HEK293 (cell line): ENCODE measurements around the gene PPP2R5E.

ENCODE experiments used
- CTCF ChIA-PET: fragments of 350-600 bp; formaldehyde crosslinking; extraction: SDS; loops from one replicate; lab custom pipeline; 2021; ENCODE audit warnings: antibody characterized with exemption; lab: Yijun Ruan, JAX
- POLR2A ChIA-PET: fragments of 300-600 bp; formaldehyde crosslinking; extraction: SDS; loops from one replicate; lab custom pipeline; 2020; ENCODE audit warnings: antibody characterized with exemption, inconsistent platforms; lab: Yijun Ruan, JAX
- H3K27ac ChIP-seq: fragments of 200-500 bp; sonication (Bioruptor generic); 2 replicates; pipeline ENCODE4 v1.5.1; 2014; ENCODE audit warnings: low read depth, low read length, control low read depth, inconsistent platforms; ENCODE audit errors: extremely low read depth
- H3K36me3 ChIP-seq, 2 experiments: fragments of 200-500 bp in 1 of 2; sonication (Bioruptor generic) in 1 of 2; 1 replicate in 1 of 2; 2 replicates in 1 of 2; pipeline ENCODE4 v1.5.1; 2014 to 2017; ENCODE audit warnings: inconsistent platforms in 2 of 2, low read length in 2 of 2; ENCODE audit not compliant: control insufficient read depth in 2 of 2, insufficient read depth in 1 of 2
- H3K4me1 ChIP-seq: fragments of 200-500 bp; sonication (Bioruptor generic); 2 replicates; pipeline ENCODE4 v1.5.1; 2014; ENCODE audit warnings: mild to moderate bottlenecking, low read length, inconsistent platforms; ENCODE audit not compliant: control insufficient read depth, insufficient read depth
- H3K4me3 ChIP-seq: 2 replicates; pipeline ENCODE4 v1.5.1; 2011; ENCODE audit warnings: low read depth, mild to moderate bottlenecking, control low read depth, low read length, moderate library complexity
- H3K9me3 ChIP-seq: fragments of 200-500 bp; sonication (Bioruptor generic); 2 replicates; pipeline ENCODE4 v1.5.1; 2014; ENCODE audit warnings: low read depth, low read length, inconsistent platforms; ENCODE audit not compliant: control insufficient read depth, insufficient read depth
- KLF9 ChIP-seq: fragments of 450-650 bp; formaldehyde crosslinking; IDR thresholded peaks from 2 replicates; pipeline ENCODE4 v1.5.1; 2016; ENCODE audit warnings: missing biosample characterization, missing genetic modification characterization, low read depth
- ZFP37 ChIP-seq: fragments of 450-650 bp; formaldehyde crosslinking; IDR thresholded peaks from 2 replicates; pipeline ENCODE4 v1.5.1; 2016; ENCODE audit warnings: missing biosample characterization, missing genetic modification characterization
- ZIC2 ChIP-seq: fragments of 450-650 bp; formaldehyde crosslinking; IDR thresholded peaks from 2 replicates; pipeline ENCODE4 v1.5.1; 2016; ENCODE audit warnings: missing biosample characterization, missing genetic modification characterization
- ZNF10 ChIP-seq: fragments of 450-650 bp; formaldehyde crosslinking; IDR thresholded peaks from 2 replicates; pipeline ENCODE4 v1.5.1; 2017; ENCODE audit warnings: missing biosample characterization, missing genetic modification characterization
- ZNF175 ChIP-seq: fragments of 450-650 bp; formaldehyde crosslinking; IDR thresholded peaks from 2 replicates; pipeline ENCODE4 v1.5.1; 2016; ENCODE audit warnings: missing biosample characterization, missing genetic modification characterization
- ZNF19 ChIP-seq: fragments of 450-650 bp; formaldehyde crosslinking; IDR thresholded peaks from 2 replicates; pipeline ENCODE4; 2016; ENCODE audit warnings: missing biosample characterization, missing genetic modification characterization, low read depth
- ZNF202 ChIP-seq: fragments of 450-650 bp; formaldehyde crosslinking; IDR thresholded peaks from 2 replicates; pipeline ENCODE4 v1.5.1; 2016; ENCODE audit warnings: missing biosample characterization, missing genetic modification characterization, borderline replicate concordance
- ZNF214 ChIP-seq: fragments of 450-650 bp; formaldehyde crosslinking; IDR thresholded peaks from 2 replicates; pipeline ENCODE4 v1.5.1; 2017; ENCODE audit warnings: missing biosample characterization, mild to moderate bottlenecking, missing genetic modification characterization, borderline replicate concordance
- ZNF221 ChIP-seq: fragments of 450-650 bp; formaldehyde crosslinking; IDR thresholded peaks from 2 replicates; pipeline ENCODE4 v1.5.1; 2017; ENCODE audit warnings: missing biosample characterization, missing genetic modification characterization, borderline replicate concordance
- ZNF223 ChIP-seq: fragments of 450-650 bp; formaldehyde crosslinking; IDR thresholded peaks from 2 replicates; pipeline ENCODE4 v1.5.1; 2016; ENCODE audit warnings: missing biosample characterization, missing genetic modification characterization
- ZNF248 ChIP-seq: fragments of 450-650 bp; formaldehyde crosslinking; IDR thresholded peaks from 2 replicates; pipeline ENCODE4 v1.5.1; 2017; ENCODE audit warnings: missing biosample characterization, missing genetic modification characterization
- ZNF302 ChIP-seq: fragments of 450-650 bp; formaldehyde crosslinking; IDR thresholded peaks from 2 replicates; pipeline ENCODE4 v1.5.1; 2016; ENCODE audit warnings: missing biosample characterization, missing genetic modification characterization, low read depth
- ZNF416 ChIP-seq: fragments of 450-650 bp; formaldehyde crosslinking; IDR thresholded peaks from 2 replicates; pipeline ENCODE4 v1.5.1; 2016; ENCODE audit warnings: missing biosample characterization, missing genetic modification characterization
- ZNF600 ChIP-seq: fragments of 450-650 bp; formaldehyde crosslinking; IDR thresholded peaks from 2 replicates; pipeline ENCODE4 v1.5.1; 2016; ENCODE audit warnings: missing biosample characterization, missing genetic modification characterization
- ZNF624 ChIP-seq: fragments of 450-650 bp; formaldehyde crosslinking; IDR thresholded peaks from 2 replicates; pipeline ENCODE4 v1.5.1; 2017; ENCODE audit warnings: missing biosample characterization, missing genetic modification characterization
- ZNF660 ChIP-seq: fragments of 450-650 bp; IDR thresholded peaks from 2 replicates; pipeline ENCODE4 v1.5.1; 2018; ENCODE audit warnings: missing biosample characterization, mild to moderate bottlenecking, missing genetic modification characterization
- ZNF701 ChIP-seq: fragments of 450-650 bp; formaldehyde crosslinking; IDR thresholded peaks from 2 replicates; pipeline ENCODE4 v1.5.1; 2016; ENCODE audit warnings: missing biosample characterization, missing genetic modification characterization
- ZNF707 ChIP-seq: fragments of 450-650 bp; formaldehyde crosslinking; IDR thresholded peaks from 2 replicates; pipeline ENCODE4 v1.5.1; 2016; ENCODE audit warnings: missing biosample characterization, missing genetic modification characterization
- ZNF747 ChIP-seq: fragments of 450-650 bp; formaldehyde crosslinking; IDR thresholded peaks from 2 replicates; pipeline ENCODE4 v1.5.1; 2016; ENCODE audit warnings: missing biosample characterization, missing genetic modification characterization
- ZNF777 ChIP-seq: fragments of 450-650 bp; formaldehyde crosslinking; IDR thresholded peaks from 2 replicates; pipeline ENCODE4 v1.5.1; 2017; ENCODE audit warnings: missing biosample characterization, missing genetic modification characterization, borderline replicate concordance
- ZSCAN23 ChIP-seq: fragments of 450-650 bp; formaldehyde crosslinking; IDR thresholded peaks from 2 replicates; pipeline ENCODE4 v1.5.1; 2016; ENCODE audit warnings: missing biosample characterization, missing genetic modification characterization
- TF ChIP-seq, protein P1 (sequence below): fragments of 450-650 bp; formaldehyde crosslinking; IDR thresholded peaks from 2 replicates; pipeline ENCODE4 v1.5.1; 2016; ENCODE audit warnings: missing biosample characterization, missing genetic modification characterization
- TF ChIP-seq, protein P2 (sequence below): fragments of 450-650 bp; formaldehyde crosslinking; IDR thresholded peaks from 2 replicates; pipeline ENCODE4 v1.5.1; 2017; ENCODE audit warnings: missing biosample characterization, missing genetic modification characterization
- TF ChIP-seq, protein P3 (sequence below): fragments of 450-650 bp; formaldehyde crosslinking; IDR thresholded peaks from 2 replicates; pipeline ENCODE4 v1.5.1; 2017; ENCODE audit warnings: missing biosample characterization, missing genetic modification characterization

Gene PPP2R5E

DNA sequence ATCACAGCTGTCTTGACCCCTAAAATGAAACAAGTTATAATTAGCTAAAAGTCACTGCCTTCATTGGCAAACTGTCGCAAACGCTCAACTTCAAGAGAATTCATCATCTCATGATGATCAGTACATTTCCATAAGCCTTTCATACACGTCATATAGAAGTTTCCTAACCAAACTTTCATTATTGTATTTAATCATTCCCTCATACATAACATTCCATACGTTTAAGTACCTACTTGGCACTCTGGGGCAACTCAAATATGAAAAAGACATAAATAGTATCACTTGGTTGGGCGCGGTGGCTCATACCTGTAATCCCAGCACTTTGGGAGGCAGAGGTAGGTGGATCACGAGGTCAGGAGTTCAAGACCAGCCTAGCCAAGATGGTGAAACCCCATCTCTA is 12.4 kb upstream of the PPP2R5E start:
- ChIA-PET POLR2A (no interaction called here), CTCF (no interaction called here)
- Histone ChIP-seq H3K9me3 (no peaks in the 10 kb centered on the region), H3K27ac (no peak overlapping the region), H3K4me3 (no peak overlapping the region), H3K36me3 (no peaks in the 10 kb centered on the region), H3K4me1 (no peaks in the 10 kb centered on the region)
- TF ChIP-seq, protein P1, sequence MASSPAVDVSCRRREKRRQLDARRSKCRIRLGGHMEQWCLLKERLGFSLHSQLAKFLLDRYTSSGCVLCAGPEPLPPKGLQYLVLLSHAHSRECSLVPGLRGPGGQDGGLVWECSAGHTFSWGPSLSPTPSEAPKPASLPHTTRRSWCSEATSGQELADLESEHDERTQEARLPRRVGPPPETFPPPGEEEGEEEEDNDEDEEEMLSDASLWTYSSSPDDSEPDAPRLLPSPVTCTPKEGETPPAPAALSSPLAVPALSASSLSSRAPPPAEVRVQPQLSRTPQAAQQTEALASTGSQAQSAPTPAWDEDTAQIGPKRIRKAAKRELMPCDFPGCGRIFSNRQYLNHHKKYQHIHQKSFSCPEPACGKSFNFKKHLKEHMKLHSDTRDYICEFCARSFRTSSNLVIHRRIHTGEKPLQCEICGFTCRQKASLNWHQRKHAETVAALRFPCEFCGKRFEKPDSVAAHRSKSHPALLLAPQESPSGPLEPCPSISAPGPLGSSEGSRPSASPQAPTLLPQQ = no peak
- no peak for TF ChIP-seq ZIC2 (tag by site-specific recombination)
- TF ChIP-seq ZNF747 (tag by site-specific recombination) = no peak
- TF ChIP-seq ZNF600 (tag by site-specific recombination) = no peak
- no peak for TF ChIP-seq ZFP37 (tag by site-specific recombination)
- no peak for TF ChIP-seq ZSCAN23
- TF ChIP-seq ZNF302 (tag by site-specific recombination) = no peak
- TF ChIP-seq ZNF248 (tag by site-specific recombination) = no peak
- no peak for TF ChIP-seq ZNF214 (tag by site-specific recombination)
- TF ChIP-seq ZNF175 (tag by site-specific recombination) = no peak
- no peak for TF ChIP-seq ZNF701
- TF ChIP-seq ZNF223 (tag by site-specific recombination) = no peak
- no peak for TF ChIP-seq ZNF707 (tag by site-specific recombination)
- TF ChIP-seq ZNF221 (tag by site-specific recombination) = no peak
- TF ChIP-seq ZNF19 = no peak
- no peak for TF ChIP-seq ZNF777
- no peak for TF ChIP-seq KLF9 (tag by site-specific recombination)
- no peak for TF ChIP-seq ZNF10

DNA sequence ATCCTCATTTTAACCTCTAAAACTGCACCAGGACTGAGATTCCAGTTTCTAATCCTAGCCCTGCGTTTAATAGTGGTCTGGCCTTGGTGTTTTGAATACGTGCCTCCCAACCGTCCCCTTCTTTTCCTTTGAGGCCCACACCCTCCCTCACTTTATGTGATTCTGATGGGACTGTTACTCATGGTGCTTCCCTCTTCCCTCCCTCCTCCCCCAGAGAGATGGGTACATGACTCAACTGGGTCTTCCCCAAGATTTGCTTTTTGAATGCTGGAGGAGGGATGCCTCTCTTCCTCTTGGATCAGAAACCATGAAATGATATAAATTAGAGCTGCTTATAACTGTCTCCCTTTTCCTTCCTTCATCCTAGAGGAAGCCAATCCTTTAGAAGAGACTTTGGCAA is 8.2 kb upstream of the PPP2R5E start:
- no peaks in the 10 kb centered on the region for H3K36me3 ChIP-seq
- H3K27ac ChIP-seq = no peak overlapping the region
- no peaks in the 10 kb centered on the region for H3K9me3 ChIP-seq
- CTCF ChIA-PET = interaction anchor here (0.7 kb wide), 1 partner anchor 219 kb away, joined by 3 read pairs; no protein-coding TSS in a partner anchor
- H3K4me3 ChIP-seq = no peak overlapping the region
- TF ChIP-seq, protein P2, sequence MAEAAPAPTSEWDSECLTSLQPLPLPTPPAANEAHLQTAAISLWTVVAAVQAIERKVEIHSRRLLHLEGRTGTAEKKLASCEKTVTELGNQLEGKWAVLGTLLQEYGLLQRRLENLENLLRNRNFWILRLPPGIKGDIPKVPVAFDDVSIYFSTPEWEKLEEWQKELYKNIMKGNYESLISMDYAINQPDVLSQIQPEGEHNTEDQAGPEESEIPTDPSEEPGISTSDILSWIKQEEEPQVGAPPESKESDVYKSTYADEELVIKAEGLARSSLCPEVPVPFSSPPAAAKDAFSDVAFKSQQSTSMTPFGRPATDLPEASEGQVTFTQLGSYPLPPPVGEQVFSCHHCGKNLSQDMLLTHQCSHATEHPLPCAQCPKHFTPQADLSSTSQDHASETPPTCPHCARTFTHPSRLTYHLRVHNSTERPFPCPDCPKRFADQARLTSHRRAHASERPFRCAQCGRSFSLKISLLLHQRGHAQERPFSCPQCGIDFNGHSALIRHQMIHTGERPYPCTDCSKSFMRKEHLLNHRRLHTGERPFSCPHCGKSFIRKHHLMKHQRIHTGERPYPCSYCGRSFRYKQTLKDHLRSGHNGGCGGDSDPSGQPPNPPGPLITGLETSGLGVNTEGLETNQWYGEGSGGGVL = peak; percentile 50; the same call in 1 of the 2 replicates
- no peak for TF ChIP-seq ZNF624 (tag by site-specific recombination)
- H3K4me1 ChIP-seq = no peaks in the 10 kb centered on the region
- POLR2A ChIA-PET = no interaction called here

DNA sequence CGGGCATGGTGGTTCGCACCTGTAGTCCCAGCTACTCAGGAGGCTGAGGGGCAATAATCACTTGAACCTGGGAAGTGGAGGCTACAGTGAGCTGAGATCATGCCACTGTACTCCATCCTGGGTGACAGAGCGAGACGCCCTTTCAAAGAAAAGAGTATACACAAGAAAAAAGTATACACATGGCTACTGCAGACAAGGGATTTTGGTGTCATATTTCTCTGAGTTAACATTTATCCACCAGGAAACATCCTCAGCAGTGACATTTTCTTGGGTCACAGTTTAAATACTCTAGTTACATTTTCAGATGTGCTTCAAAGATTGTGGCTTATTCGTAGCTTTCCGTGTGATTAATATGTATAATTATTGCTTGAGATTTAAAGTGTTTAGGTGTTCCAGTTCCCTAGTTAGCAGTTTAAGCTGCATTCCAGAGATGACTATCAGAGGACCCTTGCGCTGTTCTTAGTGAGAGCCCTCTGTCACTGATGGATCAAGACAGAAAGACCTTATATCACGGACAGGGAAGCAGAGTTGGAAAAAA is 4.7 kb upstream of the PPP2R5E start:
- no peaks in the 10 kb centered on the region for H3K9me3 ChIP-seq
- H3K4me3 ChIP-seq = no peak overlapping the region
- H3K27ac ChIP-seq = no peak overlapping the region
- TF ChIP-seq, protein P3, sequence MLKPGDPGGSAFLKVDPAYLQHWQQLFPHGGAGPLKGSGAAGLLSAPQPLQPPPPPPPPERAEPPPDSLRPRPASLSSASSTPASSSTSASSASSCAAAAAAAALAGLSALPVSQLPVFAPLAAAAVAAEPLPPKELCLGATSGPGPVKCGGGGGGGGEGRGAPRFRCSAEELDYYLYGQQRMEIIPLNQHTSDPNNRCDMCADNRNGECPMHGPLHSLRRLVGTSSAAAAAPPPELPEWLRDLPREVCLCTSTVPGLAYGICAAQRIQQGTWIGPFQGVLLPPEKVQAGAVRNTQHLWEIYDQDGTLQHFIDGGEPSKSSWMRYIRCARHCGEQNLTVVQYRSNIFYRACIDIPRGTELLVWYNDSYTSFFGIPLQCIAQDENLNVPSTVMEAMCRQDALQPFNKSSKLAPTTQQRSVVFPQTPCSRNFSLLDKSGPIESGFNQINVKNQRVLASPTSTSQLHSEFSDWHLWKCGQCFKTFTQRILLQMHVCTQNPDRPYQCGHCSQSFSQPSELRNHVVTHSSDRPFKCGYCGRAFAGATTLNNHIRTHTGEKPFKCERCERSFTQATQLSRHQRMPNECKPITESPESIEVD (tag by site-specific recombination) = peak; percentile 27; the same call in 1 of the 2 replicates
- TF ChIP-seq ZNF660 (tag by site-specific recombination) = no peak
- TF ChIP-seq ZNF202 (tag by site-specific recombination) = no peak
- TF ChIP-seq ZNF416 = no peak
- no peaks in the 10 kb centered on the region for H3K36me3 ChIP-seq
- CTCF ChIA-PET = interaction anchor here (0.9 to 1.4 kb wide), 2 partner anchors 40 to 55 kb away, joined by 3 to 4 read pairs; no protein-coding TSS in a partner anchor
- POLR2A ChIA-PET = no interaction called here
- no peaks in the 10 kb centered on the region; the same call in 1 of the 2 replicates for H3K4me1 ChIP-seq
